B cell (primary cell): ENCODE results near the gene MST1R. TPM values are rescaled to one million over a fixed set of nuclear protein-coding genes. Genes with fewer than 3 reads are reported as not detected.

Experiments
- ATAC-seq: fragments of 200-7000 bp; cut with Tn5 transposase; one replicate; pipeline ENCODE4 v1.10.0; 2021; ENCODE audit warnings: low read depth, mild to moderate bottlenecking, moderate number of reproducible peaks, moderate library complexity
- CTCF ChIA-PET: fragments of 350-600 bp; sonication (Branson Sonifier 250); formaldehyde crosslinking; loops from one replicate; lab custom pipeline; 2021; ENCODE audit warnings: antibody characterized with exemption, inconsistent platforms; lab: Charles Lee
- POLR2A ChIA-PET: fragments of 350-600 bp; sonication (Branson Sonifier 250); formaldehyde crosslinking; loops from one replicate; lab custom pipeline; 2021; ENCODE audit warnings: antibody characterized with exemption; lab: Charles Lee
- DNase-seq: peaks from one replicate; pipeline ENCODE4 v3.0.0; 2013
- H2AFZ ChIP-seq: 2 replicates; pipeline ENCODE4 v1.6.1; 2012; ENCODE audit warnings: mild to moderate bottlenecking, low read depth, low read length; ENCODE audit not compliant: insufficient read depth, poor library complexity, severe bottlenecking
- H3K27ac ChIP-seq, 2 donors: 1 replicate in 1 of 2; 2 replicates in 1 of 2; pipeline ENCODE4 v1.5.1; 2012 to 2013; ENCODE audit warnings: low read length in 2 of 2, mild to moderate bottlenecking in 2 of 2, moderate library complexity in 1 of 2
- H3K27me3 ChIP-seq, 4 experiments: fragments of 200-600 bp in 1 of 4; sonication (generic) in 1 of 4; replicated peaks in 1 of 4; 1 replicate in 2 of 4; 2 replicates in 2 of 4; pipeline versions ENCODE4 v1.6.1 to v1.7.0; 2013 to 2016; ENCODE audit warnings: low read length in 3 of 4, mild to moderate bottlenecking in 2 of 4, mixed read lengths in 1 of 4, moderate library complexity in 1 of 4; ENCODE audit not compliant: insufficient read depth in 4 of 4, control insufficient read depth in 3 of 4; ENCODE audit errors: control extremely low read depth in 1 of 4
- H3K36me3 ChIP-seq, 2 experiments: replicated peaks in 1 of 2; 1 replicate in 1 of 2; 2 replicates in 1 of 2; pipeline versions ENCODE4 v1.6.1 to v1.7.1; 2013; ENCODE audit warnings: low read length in 1 of 2; ENCODE audit not compliant: insufficient read depth in 2 of 2, control insufficient read depth in 1 of 2; ENCODE audit errors: control extremely low read depth in 1 of 2, extremely low read depth in 1 of 2
- H3K4me1 ChIP-seq, 2 donors: fragments of 200-600 bp in 1 of 2; sonication (generic) in 1 of 2; 1 replicate in 1 of 2; 2 replicates in 1 of 2; pipeline versions ENCODE4 v1.5.1 to v1.6.1; 2013 to 2017; ENCODE audit warnings: low read length in 2 of 2; ENCODE audit not compliant: control insufficient read depth in 2 of 2, insufficient read depth in 2 of 2
- H3K4me2 ChIP-seq: replicated peaks from 2 replicates; pipeline ENCODE3; 2012; ENCODE audit warnings: mild to moderate bottlenecking, low read depth, low read length; ENCODE audit not compliant: poor library complexity, severe bottlenecking
- H3K4me3 ChIP-seq, 5 experiments: fragments of 200-600 bp in 1 of 5; sonication (generic) in 1 of 5; 1 replicate in 3 of 5; 2 replicates in 2 of 5; pipeline versions ENCODE4 v1.5.1 to v1.7.0; 2011 to 2016; ENCODE audit warnings: low read length in 4 of 5, mild to moderate bottlenecking in 4 of 5, low read depth in 2 of 5, control low read depth in 1 of 5, moderate library complexity in 1 of 5; ENCODE audit not compliant: insufficient read depth in 1 of 5; ENCODE audit errors: control extremely low read depth in 1 of 5, extremely low read depth in 1 of 5
- H3K79me2 ChIP-seq: fragments of 200-600 bp; sonication (generic); one replicate; pipeline ENCODE4 v1.6.0; 2016; ENCODE audit warnings: low read length; ENCODE audit not compliant: control insufficient read depth, insufficient read depth
- H3K9ac ChIP-seq: fragments of 200-600 bp; sonication (generic); 2 replicates; pipeline ENCODE4 v1.6.1; 2017; ENCODE audit warnings: mild to moderate bottlenecking, low read length, moderate library complexity
- H3K9me3 ChIP-seq, 3 donors: one replicate each; pipeline versions ENCODE4 v1.6.1 to v1.7.1; 2013; ENCODE audit warnings: low read length in 2 of 3; ENCODE audit not compliant: control insufficient read depth in 2 of 3, insufficient read depth in 1 of 3; ENCODE audit errors: control extremely low read depth in 1 of 3
- H4K20me1 ChIP-seq: 2 replicates; pipeline ENCODE4 v1.6.0; 2012; ENCODE audit warnings: mild to moderate bottlenecking, low read length; ENCODE audit not compliant: insufficient read depth, control insufficient read depth, poor library complexity, severe bottlenecking
- H3K27ac Mint-ChIP-seq: one replicate; pipeline ENCODE4 v1.8.0; 2021; ENCODE audit warnings: mixed read lengths
- H3K27me3 Mint-ChIP-seq: one replicate; pipeline ENCODE4 v1.8.0; 2021; ENCODE audit warnings: mixed read lengths
- H3K4me1 Mint-ChIP-seq: one replicate; pipeline ENCODE4 v1.8.0; 2021; ENCODE audit warnings: mixed read lengths
- H3K4me3 Mint-ChIP-seq: one replicate; pipeline ENCODE4 v1.8.0; 2021; ENCODE audit warnings: mixed read lengths
- H3K9me3 Mint-ChIP-seq: one replicate; pipeline ENCODE4 v1.8.0; 2022; ENCODE audit warnings: mixed read lengths; ENCODE audit not compliant: insufficient read depth
- EZH2 ChIP-seq: IDR thresholded peaks from 2 replicates; pipeline ENCODE4 v1.6.1; 2012; ENCODE audit warnings: borderline replicate concordance, low read depth, mild to moderate bottlenecking, moderate library complexity, low read length; ENCODE audit not compliant: insufficient read depth, poor library complexity, severe bottlenecking
- WGBS: methylation state at CpG from one replicate; pipeline ENCODE4 v1.1.5; 2013; ENCODE audit warnings: missing lambda C conversion rate; ENCODE audit not compliant: insufficient coverage; 5-methylcytosine and 5-hydroxymethylcytosine counted together
- intact Hi-C: fragments of 100-400 bp; cut with micrococcal nuclease; formaldehyde crosslinking; loops from one replicate; pipeline ENCODE4 v1.10.0; 2022
- polyA plus RNA-seq: library from polyadenylated mRNA; depleted of rRNA; stranded (reverse); fragments of >200 nt; gene quantifications from 2 replicates; pipeline ENCODE4 v1.2.3, GENCODE V29; 2012
- total RNA-seq, 2 donors: library from RNA; stranded (reverse); fragments of 120-200 nt in 1 of 2; gene quantifications; 1 replicate in 1 of 2; 2 replicates in 1 of 2; pipeline versions ENCODE4 v1.2.3 to v1.2.4, GENCODE V29; 2013 to 2022
- TF ChIP-seq, protein P1 (sequence below): fragments of 200-600 bp; IDR thresholded peaks from one replicate; pipeline ENCODE4 v1.8.0; 2022; ENCODE audit warnings: antibody characterized with exemption, mild to moderate bottlenecking

The MST1R gene
- total and polyA plus RNA-seq, 2 donors (not counting 1 experiment from before 2014, with no cell fraction given), result 1.7 to 2.4 TPM

DNA sequence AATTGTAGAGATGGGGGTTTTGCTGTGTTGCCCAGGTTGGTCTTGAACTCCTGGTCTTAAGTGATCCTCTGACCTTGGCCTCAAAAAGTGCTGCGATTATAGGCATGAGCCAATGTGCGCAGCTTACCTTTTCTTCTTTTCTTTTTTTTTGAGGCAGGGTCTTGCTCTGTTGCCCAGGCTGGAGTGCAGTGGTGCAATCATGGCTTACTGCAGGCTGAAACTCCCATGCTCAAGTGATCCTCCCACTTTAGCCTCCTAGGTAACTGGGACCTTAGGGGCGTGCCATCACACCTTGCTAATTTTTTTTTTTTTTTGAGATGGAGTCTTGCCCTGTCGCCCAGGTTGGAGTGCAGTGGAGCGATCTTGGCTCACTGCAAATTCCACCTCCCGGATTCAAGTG is 49.3 kb upstream of the MST1R start:
- no peak overlapping the region for H3K27ac ChIP-seq
- no peaks in the 10 kb centered on the region for H3K9me3 ChIP-seq
- Mint-ChIP-seq H3K27ac (no peak overlapping the region), H3K9me3 (no peaks in the 10 kb centered on the region), H3K4me3 (no peak overlapping the region), H3K27me3 (no peaks in the 10 kb centered on the region), H3K4me1 (peaks cover 32% of the 10 kb centered on the region)
- DNase-seq (no peak), ATAC-seq (no peak)
- intact Hi-C loops, result no loop called here
- no peaks in the 10 kb centered on the region for H3K36me3 ChIP-seq
- H3K4me3 ChIP-seq, result no peak overlapping the region
- H3K4me2 ChIP-seq, result no peak overlapping the region
- ChIA-PET POLR2A (no interaction called here), CTCF (no interaction called here)
- 100% methylated on average over 4 of the region's 6 CpGs for WGBS
- peaks cover 2 to 12% of the 10 kb centered on the region in 2 donors for H3K4me1 ChIP-seq
- H3K9ac ChIP-seq, result no peak overlapping the region
- peaks cover 68% of the 10 kb centered on the region for H4K20me1 ChIP-seq
- H3K79me2 ChIP-seq, result peaks cover 98% of the 10 kb centered on the region
- no peak overlapping the region for H2AFZ ChIP-seq
- TF ChIP-seq EZH2, result no peak
- TF ChIP-seq, protein P1, sequence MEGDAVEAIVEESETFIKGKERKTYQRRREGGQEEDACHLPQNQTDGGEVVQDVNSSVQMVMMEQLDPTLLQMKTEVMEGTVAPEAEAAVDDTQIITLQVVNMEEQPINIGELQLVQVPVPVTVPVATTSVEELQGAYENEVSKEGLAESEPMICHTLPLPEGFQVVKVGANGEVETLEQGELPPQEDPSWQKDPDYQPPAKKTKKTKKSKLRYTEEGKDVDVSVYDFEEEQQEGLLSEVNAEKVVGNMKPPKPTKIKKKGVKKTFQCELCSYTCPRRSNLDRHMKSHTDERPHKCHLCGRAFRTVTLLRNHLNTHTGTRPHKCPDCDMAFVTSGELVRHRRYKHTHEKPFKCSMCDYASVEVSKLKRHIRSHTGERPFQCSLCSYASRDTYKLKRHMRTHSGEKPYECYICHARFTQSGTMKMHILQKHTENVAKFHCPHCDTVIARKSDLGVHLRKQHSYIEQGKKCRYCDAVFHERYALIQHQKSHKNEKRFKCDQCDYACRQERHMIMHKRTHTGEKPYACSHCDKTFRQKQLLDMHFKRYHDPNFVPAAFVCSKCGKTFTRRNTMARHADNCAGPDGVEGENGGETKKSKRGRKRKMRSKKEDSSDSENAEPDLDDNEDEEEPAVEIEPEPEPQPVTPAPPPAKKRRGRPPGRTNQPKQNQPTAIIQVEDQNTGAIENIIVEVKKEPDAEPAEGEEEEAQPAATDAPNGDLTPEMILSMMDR, result no peak
- no peaks in the 10 kb centered on the region for H3K27me3 ChIP-seq

DNA sequence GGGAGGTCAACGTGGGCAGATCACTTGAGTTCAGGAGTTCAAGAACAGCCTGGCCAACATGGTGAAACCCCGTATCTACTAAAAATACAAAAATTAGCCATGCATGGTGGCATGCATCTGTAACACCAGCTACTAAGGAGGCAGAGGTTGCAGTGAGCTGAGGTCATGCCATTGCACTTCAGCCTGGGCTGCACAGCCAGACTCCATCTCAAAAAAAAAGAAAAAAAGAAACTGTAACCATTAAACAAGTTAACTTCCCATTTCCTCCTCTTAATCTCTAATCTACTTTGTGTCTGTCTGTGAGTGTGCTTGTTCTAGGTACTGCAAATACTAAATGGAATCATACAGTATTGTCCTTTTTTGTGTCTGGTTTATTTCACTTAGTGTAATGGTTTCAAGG is 39.0 kb upstream of the MST1R start:
- ATAC-seq, result no peak
- H3K27ac ChIP-seq, result peak overlapping the region in 1 of 2 donors; percentile 57
- no peaks in the 10 kb centered on the region for H3K27me3 ChIP-seq
- H3K27ac Mint-ChIP-seq, result peak overlapping the region; percentile 11
- H3K9me3 ChIP-seq, result no peaks in the 10 kb centered on the region
- H3K36me3 ChIP-seq, result peaks cover 0 to 3% of the 10 kb centered on the region in 2 experiments
- ChIA-PET POLR2A (interaction anchor here (0.6 kb wide), 1 partner anchor 1102 kb away, joined by 3 read pairs; no protein-coding TSS in a partner anchor), CTCF (no interaction called here)
- H3K27me3 Mint-ChIP-seq, result no peaks in the 10 kb centered on the region
- WGBS, result 27% methylated on average over 2 of the region's 2 CpGs
- H3K9me3 Mint-ChIP-seq, result no peaks in the 10 kb centered on the region
- H3K4me2 ChIP-seq, result peak overlapping the region; percentile 28
- H3K9ac ChIP-seq, result no peak overlapping the region
- H4K20me1 ChIP-seq, result peaks cover 34% of the 10 kb centered on the region
- peak overlapping the region; percentile 49 for H3K4me3 Mint-ChIP-seq
- no peak overlapping the region for H3K4me3 ChIP-seq
- TF ChIP-seq EZH2, result no peak
- TF ChIP-seq, protein P1, result no peak
- H2AFZ ChIP-seq, result no peak overlapping the region
- H3K4me1 ChIP-seq, result peaks cover 34 to 57% of the 10 kb centered on the region in 2 donors
- intact Hi-C loops, result loop anchor here (5.0 kb wide), 2 partner anchors 145 to 155 kb away; partner anchors contain the start of genes IP6K1 and RBM5
- H3K4me1 Mint-ChIP-seq, result peaks cover 56% of the 10 kb centered on the region
- H3K79me2 ChIP-seq, result peaks cover 74% of the 10 kb centered on the region
- peak; percentile 46 for DNase-seq
